SK-N-SH (cell line): ENCODE results near the gene KIDINS220.

Experiments
- CTCF ChIP-seq: fragments of 200-600 bp; sonication (generic); IDR thresholded peaks from 2 replicates; pipeline ENCODE4 v1.6.1; 2017; ENCODE audit warnings: antibody characterized with exemption, mild to moderate bottlenecking, moderate library complexity
- EP300 ChIP-seq, 2 experiments: IDR thresholded peaks; 2 replicates each; pipeline versions ENCODE4 v1.4.0 to v1.6.1; 2012; ENCODE audit warnings: borderline replicate concordance in 1 of 2, low read depth in 1 of 2, low read length in 1 of 2
- FOSL2 ChIP-seq: IDR thresholded peaks from 2 replicates; pipeline ENCODE4 v1.4.0; 2012; ENCODE audit warnings: low read depth, mild to moderate bottlenecking, moderate library complexity, borderline replicate concordance
- FOXJ3 ChIP-seq: sonication (generic); formaldehyde crosslinking; IDR thresholded peaks from 2 replicates; pipeline ENCODE4 v1.5.1; 2020; ENCODE audit warnings: mild to moderate bottlenecking, missing genetic modification reagents
- JUND ChIP-seq: IDR thresholded peaks from 2 replicates; pipeline ENCODE4 v1.4.0; 2012
- POLR2AphosphoS5 ChIP-seq: IDR thresholded peaks from 2 replicates; pipeline ENCODE4 v1.6.1; 2012; ENCODE audit warnings: low read depth, low read length
- REST ChIP-seq: IDR thresholded peaks from 2 replicates; pipeline ENCODE4 v1.6.1; 2012; ENCODE audit warnings: mild to moderate bottlenecking, low read depth, low read length, moderate library complexity
- SIN3A ChIP-seq: IDR thresholded peaks from 2 replicates; pipeline ENCODE4 v1.6.1; 2012; ENCODE audit warnings: low read depth, mild to moderate bottlenecking, low read length, moderate library complexity, borderline replicate concordance
- SMC3 ChIP-seq: IDR thresholded peaks from 2 replicates; pipeline ENCODE4 v1.6.1; 2012; ENCODE audit warnings: low read depth, low read length, improper control_type of control experiment
- TEAD4 ChIP-seq: IDR thresholded peaks from 2 replicates; pipeline ENCODE4 v1.4.0; 2012; ENCODE audit warnings: mild to moderate bottlenecking, borderline replicate concordance; ENCODE audit not compliant: insufficient read depth

- TF ChIP-seq POLR2AphosphoS5 (no peak), FOXJ3 (CRISPR knock-in tag) (no peak), CTCF (no peak), REST (no peak), FOSL2 (no peak), TEAD4 (no peak), JUND (no peak), EP300 (IDR thresholded peaks at IDR 0.05; ENCODE audit: borderline replicate concordance in 1 of 2, low read depth in 1 of 2, low read length in 1 of 2) (no peak), SMC3 (no peak), SIN3A (no peak)
Observed at GRCh38 chr2:8853426-8853825, 16.0 kb upstream of the KIDINS220 start.
